CD8-positive, alpha-beta memory T cell (primary cell): ENCODE data around the gene SLC35F2. TPM values are rescaled to one million over a fixed set of nuclear protein-coding genes. Genes with fewer than 3 reads are reported as not detected.
A peak's percentile ranks its signal among the peaks of the same experiment; 100 is the strongest.

ENCODE experiments used
- CTCF ChIA-PET: fragments of 350-600 bp; sonication (Branson Sonifier 250); formaldehyde crosslinking; loops from one replicate; lab custom pipeline; 2021; ENCODE audit warnings: antibody characterized with exemption; lab: Charles Lee
- POLR2A ChIA-PET: fragments of 350-600 bp; sonication (Branson Sonifier 250); formaldehyde crosslinking; loops from one replicate; lab custom pipeline; 2021; ENCODE audit warnings: antibody characterized with exemption; lab: Charles Lee
- DNase-seq, 5 donors: peaks; one replicate each; pipeline versions ENCODE4 v3.0.0 to v3.0.0-alpha.2; 2020 to 2022; ENCODE audit warnings: mixed read lengths in 1 of 5
- H3K27ac ChIP-seq: one replicate; pipeline ENCODE4 v1.7.0; 2013; ENCODE audit warnings: low read depth, mild to moderate bottlenecking, low read length, moderate library complexity
- H3K27me3 ChIP-seq: 2 replicates; pipeline ENCODE4 v1.7.0; 2013; ENCODE audit warnings: low read length, mild to moderate bottlenecking; ENCODE audit not compliant: insufficient read depth, poor library complexity, severe bottlenecking
- H3K36me3 ChIP-seq: 2 replicates; pipeline ENCODE4 v1.7.0; 2013; ENCODE audit warnings: mild to moderate bottlenecking, low read length, moderate library complexity; ENCODE audit not compliant: insufficient read depth
- H3K4me1 ChIP-seq: 2 replicates; pipeline ENCODE4 v1.7.0; 2013; ENCODE audit warnings: mild to moderate bottlenecking, low read length, moderate library complexity; ENCODE audit not compliant: insufficient read depth
- H3K4me3 ChIP-seq: 2 replicates; pipeline ENCODE4 v1.7.0; 2013; ENCODE audit warnings: mild to moderate bottlenecking, low read length
- H3K9me3 ChIP-seq: 2 replicates; pipeline ENCODE4 v1.7.0; 2013; ENCODE audit warnings: mild to moderate bottlenecking, low read length
- H3K27ac Mint-ChIP-seq, 8 donors: one replicate each; pipeline ENCODE4 v1.8.0; 2020 to 2021; ENCODE audit warnings: mixed read lengths in 8 of 8, mild to moderate bottlenecking in 6 of 8, inconsistent platforms in 3 of 8, moderate library complexity in 3 of 8
- H3K27me3 Mint-ChIP-seq, 2 donors: one replicate each; pipeline ENCODE4 v1.8.0; 2020 to 2021; ENCODE audit warnings: mixed read lengths in 2 of 2, mild to moderate bottlenecking in 1 of 2, moderate library complexity in 1 of 2
- H3K36me3 Mint-ChIP-seq, 3 donors: one replicate each; pipeline ENCODE4 v1.8.0; 2020 to 2021; ENCODE audit warnings: mixed read lengths in 3 of 3, inconsistent platforms in 1 of 3, mild to moderate bottlenecking in 1 of 3
- H3K4me1 Mint-ChIP-seq, 3 donors: one replicate each; pipeline ENCODE4 v1.8.0; 2020 to 2021; ENCODE audit warnings: mixed read lengths in 3 of 3, inconsistent platforms in 1 of 3, mild to moderate bottlenecking in 1 of 3
- H3K4me3 Mint-ChIP-seq, 7 donors: one replicate each; pipeline ENCODE4 v1.8.0; 2020 to 2021; ENCODE audit warnings: mixed read lengths in 7 of 7, mild to moderate bottlenecking in 6 of 7, moderate library complexity in 4 of 7, inconsistent platforms in 2 of 7
- H3K9me3 Mint-ChIP-seq, 5 donors: one replicate each; pipeline ENCODE4 v1.8.0; 2020 to 2022; ENCODE audit warnings: mixed read lengths in 5 of 5, mild to moderate bottlenecking in 3 of 5, moderate library complexity in 2 of 5, inconsistent platforms in 1 of 5
- polyA plus RNA-seq: library from polyadenylated mRNA; unstranded; fragments of 300-500 nt; fragmentation: Illumina TruSeq; gene quantifications from one replicate; pipeline ENCODE4 v1.2.3, GENCODE V29; 2021
- total RNA-seq, 2 experiments: library from RNA; stranded (reverse); gene quantifications; one replicate each; pipeline ENCODE4 v1.2.3, GENCODE V29; 2021

Gene SLC35F2
- total and polyA plus RNA-seq, 3 experiments from 2014 or later, result 11.6 to 34.5 (median 32.0) TPM

DNA sequence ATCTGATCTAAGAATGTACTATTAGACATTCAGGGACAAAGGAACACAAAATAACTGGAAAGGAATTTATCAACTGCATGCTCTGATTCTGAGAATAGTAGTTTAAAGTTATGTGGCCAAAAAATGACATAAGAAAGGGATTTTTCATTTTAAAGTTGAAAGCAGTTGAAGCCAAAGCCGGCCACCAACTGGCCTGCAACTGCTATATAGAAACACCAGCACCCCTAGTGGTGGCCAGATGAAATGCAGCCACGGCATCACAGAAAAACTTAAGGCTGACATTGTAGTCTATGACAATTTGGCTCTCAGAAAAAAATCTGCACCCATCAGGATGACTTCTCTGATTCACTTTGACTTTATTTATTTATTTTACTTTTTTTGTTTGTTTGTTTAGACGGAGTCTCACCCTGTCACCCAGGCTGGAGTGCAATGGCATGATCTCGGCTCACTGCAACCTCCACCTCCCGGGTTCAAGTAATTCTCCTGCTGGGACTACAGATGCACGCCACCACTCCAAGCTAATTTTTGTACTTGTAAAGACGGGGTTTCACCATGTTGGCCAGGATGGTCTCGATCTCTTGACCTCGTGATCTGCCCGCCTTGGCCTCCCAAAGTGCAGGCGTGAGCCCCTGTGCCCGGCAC is 59.2 kb downstream of the SLC35F2 start:
- peak overlapping the region in 1 of 8 donors; percentile 68 for H3K27ac Mint-ChIP-seq
- H3K27me3 Mint-ChIP-seq, result no peaks in the 10 kb centered on the region
- ChIA-PET POLR2A (no interaction called here), CTCF (interaction anchor here (0.6 to 2.2 kb wide), 3 partner anchors 9 to 224 kb away, joined by 3 to 5 read pairs (median 3); no protein-coding TSS in a partner anchor)
- Histone ChIP-seq H3K36me3 (no peaks in the 10 kb centered on the region), H3K27me3 (no peaks in the 10 kb centered on the region), H3K4me1 (no peaks in the 10 kb centered on the region), H3K4me3 (no peak overlapping the region), H3K27ac (no peak overlapping the region), H3K9me3 (no peaks in the 10 kb centered on the region)
- peaks cover 0 to 3% (median 0%) of the 10 kb centered on the region in 3 donors for H3K4me1 Mint-ChIP-seq
- H3K36me3 Mint-ChIP-seq, result peaks cover 17 to 40% (median 24%) of the 10 kb centered on the region in 3 donors
- DNase-seq, result peak; percentile 28 to 64 (median 38)
- H3K4me3 Mint-ChIP-seq, result no peak overlapping the region
- peaks cover 0 to 5% (median 0%) of the 10 kb centered on the region in 5 donors for H3K9me3 Mint-ChIP-seq

- Mint-ChIP-seq H3K27me3 (no peaks in the 10 kb centered on the region), H3K4me1 (peaks cover 0 to 4% (median 0%) of the 10 kb centered on the region in 3 donors), H3K9me3 (peaks cover 0 to 5% (median 0%) of the 10 kb centered on the region in 5 donors), H3K4me3 (no peak overlapping the region), H3K27ac (peak overlapping the region in 1 of 8 donors; percentile 26), H3K36me3 (peaks cover 19 to 39% (median 19%) of the 10 kb centered on the region in 3 donors)
- no peaks in the 10 kb centered on the region for H3K4me1 ChIP-seq
- H3K4me3 ChIP-seq, result no peak overlapping the region
- H3K9me3 ChIP-seq, result no peaks in the 10 kb centered on the region
- no peaks in the 10 kb centered on the region for H3K27me3 ChIP-seq
- CTCF ChIA-PET, result no interaction called here
- DNase-seq, result no peak
- H3K36me3 ChIP-seq, result no peaks in the 10 kb centered on the region
- POLR2A ChIA-PET, result no interaction called here
- H3K27ac ChIP-seq, result no peak overlapping the region
Measured at GRCh38 chr11:107792049-107792443, 66.5 kb downstream of the SLC35F2 start.

DNA sequence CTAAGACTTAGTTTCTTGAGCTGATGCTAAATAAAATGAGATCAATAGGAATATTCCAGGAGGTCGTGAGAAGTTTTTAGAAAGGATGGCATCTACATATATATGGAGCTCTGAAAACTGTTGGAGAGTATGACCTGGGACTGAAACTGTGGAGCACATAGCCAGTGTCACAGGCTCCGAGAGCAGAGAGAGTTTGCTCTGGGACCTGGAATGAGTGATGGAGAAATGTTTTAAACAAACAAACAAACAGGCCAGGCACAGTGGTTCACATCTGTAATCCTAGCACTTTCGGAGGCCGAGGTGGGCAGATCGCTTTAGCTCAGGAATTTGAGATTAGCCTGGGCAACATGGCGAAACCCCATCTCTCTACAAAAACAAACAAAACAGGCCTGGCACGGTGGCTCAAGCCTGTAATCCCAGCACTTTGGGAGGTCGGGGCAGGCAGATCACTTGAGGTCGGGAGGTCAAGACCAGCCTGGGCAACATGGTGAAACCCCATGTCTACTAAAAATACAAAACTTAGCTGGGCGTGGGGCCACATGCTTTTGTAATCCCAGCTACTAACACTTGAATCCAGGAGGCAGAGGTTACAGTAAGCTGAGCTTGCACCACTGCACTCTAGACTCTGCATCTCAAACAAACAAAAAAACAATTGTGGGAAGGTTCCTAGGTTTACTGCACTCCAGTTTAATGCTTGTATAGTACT is 67.1 kb downstream of the SLC35F2 start:
- Mint-ChIP-seq H3K4me1 (peaks cover 0 to 4% (median 0%) of the 10 kb centered on the region in 3 donors), H3K27ac (peak overlapping the region in 2 of 8 donors; percentile 61 to 76), H3K9me3 (peaks cover 0 to 5% (median 0%) of the 10 kb centered on the region in 5 donors), H3K4me3 (no peak overlapping the region), H3K36me3 (peaks cover 18 to 39% (median 19%) of the 10 kb centered on the region in 3 donors), H3K27me3 (no peaks in the 10 kb centered on the region)
- Histone ChIP-seq H3K27me3 (no peaks in the 10 kb centered on the region), H3K27ac (no peak overlapping the region), H3K4me3 (no peak overlapping the region), H3K4me1 (no peaks in the 10 kb centered on the region), H3K36me3 (no peaks in the 10 kb centered on the region), H3K9me3 (no peaks in the 10 kb centered on the region)
- no peak for DNase-seq
- ChIA-PET CTCF (no interaction called here), POLR2A (no interaction called here)

DNA sequence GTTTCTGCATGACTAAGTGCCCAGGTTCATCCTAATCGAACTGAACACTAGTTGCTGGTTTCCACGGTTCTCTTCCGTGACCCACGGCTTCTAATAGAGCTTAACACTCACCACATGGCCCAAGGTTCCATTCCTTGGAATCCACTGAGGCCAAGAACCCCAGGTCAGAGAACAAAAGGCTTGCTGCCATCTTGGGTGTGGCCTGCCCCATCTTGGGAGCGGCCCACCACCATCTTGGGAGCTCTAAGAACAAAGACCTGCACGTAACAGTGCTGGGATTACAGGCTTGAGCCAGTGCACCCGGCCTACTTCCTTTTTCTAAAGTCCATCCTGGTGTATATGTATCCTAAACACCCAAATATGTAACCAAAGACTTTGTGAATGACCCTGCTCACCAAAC is 68.8 kb downstream of the SLC35F2 start:
- Mint-ChIP-seq H3K27me3 (no peaks in the 10 kb centered on the region), H3K9me3 (peaks cover 0 to 5% (median 0%) of the 10 kb centered on the region in 5 donors), H3K4me1 (peaks cover 0 to 4% (median 0%) of the 10 kb centered on the region in 3 donors), H3K36me3 (peaks cover 6 to 27% (median 8%) of the 10 kb centered on the region in 3 donors), H3K27ac (no peak overlapping the region), H3K4me3 (no peak overlapping the region)
- CTCF ChIA-PET, result no interaction called here
- H3K4me1 ChIP-seq, result no peaks in the 10 kb centered on the region
- no peaks in the 10 kb centered on the region for H3K36me3 ChIP-seq
- H3K27me3 ChIP-seq, result no peaks in the 10 kb centered on the region
- no peak overlapping the region for H3K4me3 ChIP-seq
- DNase-seq, result no peak
- H3K27ac ChIP-seq, result no peak overlapping the region
- no peaks in the 10 kb centered on the region for H3K9me3 ChIP-seq
- POLR2A ChIA-PET, result no interaction called here

GRCh38 chr11:107787733-107788132 is 70.9 kb downstream of the SLC35F2 start:
- Mint-ChIP-seq H3K4me3 (no peak overlapping the region), H3K27ac (no peak overlapping the region), H3K4me1 (peaks cover 0 to 4% (median 0%) of the 10 kb centered on the region in 3 donors), H3K9me3 (no peaks in the 10 kb centered on the region), H3K36me3 (peaks cover 0 to 12% (median 4%) of the 10 kb centered on the region in 3 donors), H3K27me3 (peaks cover 3 to 9% of the 10 kb centered on the region in 2 donors)
- Histone ChIP-seq H3K36me3 (no peaks in the 10 kb centered on the region), H3K27ac (no peak overlapping the region), H3K9me3 (no peaks in the 10 kb centered on the region), H3K4me1 (no peaks in the 10 kb centered on the region), H3K4me3 (no peak overlapping the region), H3K27me3 (no peaks in the 10 kb centered on the region)
- POLR2A ChIA-PET, result no interaction called here
- no peak for DNase-seq
- CTCF ChIA-PET, result no interaction called here

DNA sequence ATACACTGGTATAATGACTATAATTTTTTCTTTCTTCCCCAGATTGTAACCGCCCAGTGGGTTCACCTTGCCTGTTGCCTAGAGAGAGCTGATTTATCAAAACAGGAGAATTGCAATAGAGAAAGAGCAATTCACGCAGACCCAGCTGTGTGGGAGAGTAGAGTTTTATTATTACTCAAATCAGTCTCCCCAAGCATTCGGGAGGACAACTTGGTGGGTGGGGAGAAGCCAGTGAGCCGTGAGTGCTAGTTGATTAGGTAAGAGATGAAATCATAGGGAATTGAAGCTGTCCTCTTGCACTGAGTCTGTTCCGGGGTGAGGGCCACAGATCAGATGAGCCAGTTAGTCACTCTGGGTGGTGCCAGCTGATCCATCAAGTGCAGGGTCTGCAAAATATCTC is 73.2 kb downstream of the SLC35F2 start:
- H3K27ac ChIP-seq, result no peak overlapping the region
- Mint-ChIP-seq H3K4me3 (no peak overlapping the region), H3K9me3 (no peaks in the 10 kb centered on the region), H3K27me3 (peaks cover 3 to 17% of the 10 kb centered on the region in 2 donors), H3K4me1 (no peaks in the 10 kb centered on the region), H3K36me3 (no peaks in the 10 kb centered on the region), H3K27ac (no peak overlapping the region)
- DNase-seq, result no peak
- no peaks in the 10 kb centered on the region for H3K9me3 ChIP-seq
- H3K36me3 ChIP-seq, result no peaks in the 10 kb centered on the region
- no peaks in the 10 kb centered on the region for H3K4me1 ChIP-seq
- no peaks in the 10 kb centered on the region for H3K27me3 ChIP-seq
- ChIA-PET POLR2A (no interaction called here), CTCF (interaction anchor here (1.0 kb wide), 1 partner anchor 12 kb away, joined by 3 read pairs; no protein-coding TSS in a partner anchor)
- H3K4me3 ChIP-seq, result no peak overlapping the region

DNA sequence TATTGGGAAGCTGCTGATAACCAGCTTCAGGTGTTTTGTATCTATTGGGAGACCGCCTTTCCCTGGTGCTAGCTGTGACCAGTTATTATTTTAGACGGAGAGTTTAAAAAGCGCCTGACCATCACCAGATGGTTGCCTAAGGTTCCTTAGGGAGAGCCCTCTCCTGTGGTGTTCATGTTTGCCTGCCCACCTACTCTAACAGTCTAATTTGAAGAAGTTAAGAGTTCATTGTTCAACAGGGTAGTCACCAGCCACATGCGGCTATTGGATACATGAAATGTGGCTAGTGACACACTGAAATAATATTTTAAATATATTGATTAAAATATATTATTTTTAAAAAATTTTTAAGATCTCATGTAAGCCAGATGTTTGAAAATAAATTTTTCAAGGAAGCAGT is 75.5 kb downstream of the SLC35F2 start:
- Mint-ChIP-seq H3K9me3 (no peaks in the 10 kb centered on the region), H3K27ac (no peak overlapping the region), H3K27me3 (peaks cover 3 to 23% of the 10 kb centered on the region in 2 donors), H3K4me3 (no peak overlapping the region), H3K36me3 (no peaks in the 10 kb centered on the region), H3K4me1 (no peaks in the 10 kb centered on the region)
- no peaks in the 10 kb centered on the region for H3K4me1 ChIP-seq
- ChIA-PET POLR2A (no interaction called here), CTCF (no interaction called here)
- no peak for DNase-seq
- H3K9me3 ChIP-seq, result no peaks in the 10 kb centered on the region
- no peaks in the 10 kb centered on the region for H3K27me3 ChIP-seq
- no peak overlapping the region for H3K4me3 ChIP-seq
- no peak overlapping the region for H3K27ac ChIP-seq
- H3K36me3 ChIP-seq, result no peaks in the 10 kb centered on the region

DNA sequence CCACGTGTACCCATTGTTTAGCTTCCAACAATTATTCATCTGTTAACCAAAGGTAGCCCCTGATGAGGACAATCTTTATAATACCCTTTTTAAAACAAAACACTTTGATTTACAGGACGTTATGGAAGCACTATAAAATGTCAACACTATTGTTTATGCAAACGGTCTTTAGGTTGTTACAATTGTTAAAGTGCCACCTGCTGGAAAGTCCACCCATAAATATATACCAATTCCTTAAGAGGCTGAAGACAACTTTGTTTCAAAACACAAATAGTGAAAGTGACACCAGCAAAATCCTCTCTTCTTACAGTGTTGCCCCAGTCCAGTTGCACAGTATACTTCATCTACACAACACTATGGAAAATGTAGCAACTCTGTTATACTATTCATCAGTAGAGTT is 77.8 kb downstream of the SLC35F2 start:
- ChIA-PET POLR2A (no interaction called here), CTCF (no interaction called here)
- Histone ChIP-seq H3K27ac (no peak overlapping the region), H3K27me3 (no peaks in the 10 kb centered on the region), H3K9me3 (no peaks in the 10 kb centered on the region), H3K4me3 (no peak overlapping the region), H3K36me3 (no peaks in the 10 kb centered on the region), H3K4me1 (no peaks in the 10 kb centered on the region)
- Mint-ChIP-seq H3K27ac (no peak overlapping the region), H3K9me3 (no peaks in the 10 kb centered on the region), H3K4me1 (no peaks in the 10 kb centered on the region), H3K4me3 (no peak overlapping the region), H3K36me3 (no peaks in the 10 kb centered on the region), H3K27me3 (peaks cover 3 to 23% of the 10 kb centered on the region in 2 donors)
- DNase-seq, result no peak
